GM21619 (cell line): ENCODE results near the gene TMEM87A.
"Not testable (repeated sequence)": the region's sequence is repeated elsewhere in the genome, so short reads cannot be mapped to it uniquely, and the experiment has no call there.

Experiments
- ATAC-seq: cut with Tn5 transposase; IDR thresholded peaks from one replicate; pipeline ENCODE4 v1.9.1; 2021; ENCODE audit not compliant: unreplicated experiment

Gene TMEM87A, protein sequence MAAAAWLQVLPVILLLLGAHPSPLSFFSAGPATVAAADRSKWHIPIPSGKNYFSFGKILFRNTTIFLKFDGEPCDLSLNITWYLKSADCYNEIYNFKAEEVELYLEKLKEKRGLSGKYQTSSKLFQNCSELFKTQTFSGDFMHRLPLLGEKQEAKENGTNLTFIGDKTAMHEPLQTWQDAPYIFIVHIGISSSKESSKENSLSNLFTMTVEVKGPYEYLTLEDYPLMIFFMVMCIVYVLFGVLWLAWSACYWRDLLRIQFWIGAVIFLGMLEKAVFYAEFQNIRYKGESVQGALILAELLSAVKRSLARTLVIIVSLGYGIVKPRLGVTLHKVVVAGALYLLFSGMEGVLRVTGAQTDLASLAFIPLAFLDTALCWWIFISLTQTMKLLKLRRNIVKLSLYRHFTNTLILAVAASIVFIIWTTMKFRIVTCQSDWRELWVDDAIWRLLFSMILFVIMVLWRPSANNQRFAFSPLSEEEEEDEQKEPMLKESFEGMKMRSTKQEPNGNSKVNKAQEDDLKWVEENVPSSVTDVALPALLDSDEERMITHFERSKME

DNA sequence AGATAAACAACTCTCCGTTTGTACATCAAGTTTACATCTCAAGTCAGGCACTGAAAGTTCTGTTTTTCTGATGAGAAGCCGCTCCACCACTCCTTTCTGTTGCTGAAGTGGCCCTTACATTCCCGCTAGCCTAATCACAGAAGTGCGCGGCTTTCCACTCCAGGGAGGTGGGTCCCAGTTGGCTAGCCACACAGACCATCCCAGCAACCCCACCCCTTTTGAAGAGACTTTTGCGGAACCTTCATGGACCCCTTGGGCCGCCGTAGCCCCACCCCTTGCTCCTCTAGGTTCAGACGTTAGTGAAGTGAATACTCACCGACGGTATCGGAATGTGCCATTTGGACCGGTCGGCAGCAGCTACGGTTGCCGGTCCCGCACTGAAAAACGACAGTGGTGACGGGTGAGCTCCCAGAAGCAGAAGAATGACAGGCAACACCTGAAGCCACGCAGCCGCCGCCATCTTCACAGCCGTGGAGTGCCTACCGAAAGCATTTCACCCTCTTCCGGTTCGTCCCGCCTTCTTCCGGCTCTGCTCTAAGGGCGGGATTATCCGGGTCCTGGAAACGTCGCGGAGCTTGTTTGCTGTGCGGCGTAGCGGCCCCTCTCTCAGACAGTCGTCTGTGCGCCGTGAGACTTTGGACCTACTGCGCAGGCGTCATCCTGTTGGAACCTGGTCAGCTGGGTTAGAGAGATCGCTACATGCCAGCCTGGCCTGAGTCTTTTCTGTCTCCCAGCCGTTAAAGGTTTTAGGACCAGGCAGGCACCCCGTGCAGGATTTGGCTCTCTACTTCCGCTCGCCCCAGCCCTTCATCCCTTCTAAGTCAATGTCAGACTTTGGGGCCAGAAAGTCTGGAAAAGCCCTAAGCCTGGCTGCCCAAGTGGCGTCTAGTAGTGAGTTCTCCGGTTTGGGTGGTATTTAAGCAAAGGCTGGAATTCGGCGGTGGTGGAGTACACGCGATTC, at the start of gene TMEM87A, which contains the start of gene GANC:
TMEM87A (minus strand) TSS at position 495 of the 961 bp plus-strand sequence; CDS start at position 460, 35 bp downstream.
GANC (plus strand) TSS at position 263 of the 961 bp plus-strand sequence. CDS start 1,281 bp downstream, outside the sequence.
- ATAC-seq: peak; percentile 86

DNA sequence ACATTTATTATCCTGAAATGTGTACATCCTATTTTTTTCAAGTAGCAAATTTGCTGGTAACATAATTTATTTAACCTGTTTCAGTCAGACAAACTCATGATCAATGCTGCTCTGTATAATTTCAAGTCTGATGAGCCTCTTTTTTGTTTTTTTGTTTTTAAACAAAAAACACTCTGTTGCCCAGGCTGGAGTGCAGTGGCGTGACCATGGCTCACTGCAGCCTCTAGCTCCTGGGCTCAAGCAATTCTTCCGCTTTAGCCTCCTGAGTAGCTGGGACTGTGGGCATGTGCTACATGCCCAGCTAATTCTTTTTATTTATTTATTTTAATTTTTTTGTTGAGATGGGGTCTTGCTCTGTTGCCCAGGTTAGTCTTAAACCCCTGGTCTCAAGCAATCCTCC, 46.0 kb upstream of the TMEM87A start:
- ATAC-seq: no peak

DNA sequence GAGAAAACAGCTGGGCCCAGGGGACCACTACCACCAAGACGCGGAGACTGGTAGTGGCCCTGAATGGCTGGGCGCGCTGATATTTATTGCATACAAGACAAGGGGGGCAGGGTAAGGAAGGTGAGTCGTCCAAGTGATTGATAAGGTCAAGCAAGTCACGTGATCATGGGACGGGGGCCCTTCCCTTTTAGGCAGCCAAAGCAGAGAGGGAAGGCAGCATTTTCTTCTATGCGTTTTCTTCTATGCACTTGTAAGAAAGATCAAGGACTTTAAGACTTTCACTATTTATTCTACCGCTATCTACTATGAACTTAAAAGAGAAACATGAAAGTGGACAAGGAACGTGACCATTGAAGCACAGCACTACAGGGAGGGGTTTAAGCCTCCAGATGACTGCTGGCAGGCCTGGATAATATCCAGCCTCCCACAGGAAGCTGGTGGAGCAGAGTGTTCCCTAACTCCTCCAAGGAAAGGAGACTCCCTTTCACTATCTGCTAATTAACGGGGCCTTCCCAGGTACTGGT, 43.1 kb upstream of the TMEM87A start:
- not testable (repeated sequence) for ATAC-seq

DNA sequence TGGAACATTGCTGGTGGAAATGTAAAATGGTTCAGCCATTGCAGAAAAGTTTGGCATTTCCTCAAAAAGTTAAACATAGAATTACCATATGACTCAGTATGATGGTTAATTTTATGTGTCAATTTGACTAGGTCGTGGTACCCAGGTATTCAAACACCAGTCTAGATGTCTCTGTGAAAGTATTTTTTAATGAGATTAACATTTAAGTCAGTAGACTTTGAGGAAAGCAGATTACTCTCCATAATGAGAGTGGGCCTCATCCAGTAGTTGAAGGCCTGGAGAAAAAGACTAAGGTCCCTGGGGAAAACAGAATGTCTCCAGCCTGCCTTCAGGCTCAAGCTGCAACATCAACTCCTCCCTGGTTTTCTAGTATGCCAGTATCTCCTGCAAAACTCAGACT, 42.3 kb upstream of the TMEM87A start:
- no peak for ATAC-seq

DNA sequence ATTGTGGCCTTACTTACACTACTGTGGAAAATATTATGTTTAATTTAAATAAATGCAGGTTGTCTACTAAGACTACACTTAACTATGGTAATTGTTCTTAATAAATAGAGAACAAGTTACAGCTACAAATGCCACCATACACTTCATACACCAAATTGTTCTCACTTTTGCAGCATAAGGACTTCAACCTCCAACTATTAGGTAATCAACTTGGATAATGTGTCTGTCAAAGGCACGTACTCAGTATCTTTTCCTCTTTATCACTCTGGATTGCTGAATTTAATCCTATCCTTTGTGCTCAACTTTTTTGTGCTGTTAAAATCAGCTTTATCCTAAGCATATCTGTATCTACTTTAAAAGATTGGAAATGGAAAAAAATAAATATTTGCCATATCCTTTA, 41.6 kb upstream of the TMEM87A start:
- no peak for ATAC-seq

DNA sequence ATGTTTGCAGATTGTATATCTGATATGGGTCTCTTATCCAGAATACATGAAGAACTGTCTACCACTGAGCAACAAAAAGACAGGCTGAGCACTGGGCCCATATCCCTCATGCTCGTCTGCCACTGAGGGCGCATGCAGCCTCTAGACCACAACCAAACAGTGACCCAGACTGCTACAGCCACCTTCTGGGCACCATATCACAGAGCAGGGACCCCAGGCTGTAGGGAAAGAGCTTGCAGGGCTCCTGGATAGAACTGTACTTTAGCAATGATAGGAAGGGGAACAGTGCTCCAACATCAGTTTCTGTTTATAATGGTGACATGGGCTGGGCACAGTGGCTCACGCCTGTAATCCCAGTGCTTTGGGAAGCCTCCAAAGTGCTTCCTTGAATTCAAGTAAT, 40.2 kb upstream of the TMEM87A start:
- no peak for ATAC-seq

DNA sequence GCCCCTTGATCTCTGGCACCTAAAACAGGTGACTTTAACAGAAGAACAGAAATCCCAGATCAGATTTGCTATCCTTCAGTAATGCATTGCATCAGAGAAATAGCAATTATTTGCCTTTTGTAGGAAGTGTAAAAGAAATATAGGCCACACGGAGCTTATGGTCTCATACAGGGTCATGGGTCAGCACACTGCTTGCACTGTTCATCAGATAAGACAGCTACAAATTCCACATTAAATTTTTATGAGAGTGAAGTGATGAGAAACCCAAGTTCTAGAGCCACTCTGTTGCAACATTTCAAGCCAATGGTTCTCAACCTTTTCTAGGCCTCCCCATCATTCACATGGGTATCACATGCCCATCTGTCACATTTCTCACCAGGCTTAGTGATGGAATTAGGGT, 33.4 kb upstream of the TMEM87A start:
- ATAC-seq: no peak

DNA sequence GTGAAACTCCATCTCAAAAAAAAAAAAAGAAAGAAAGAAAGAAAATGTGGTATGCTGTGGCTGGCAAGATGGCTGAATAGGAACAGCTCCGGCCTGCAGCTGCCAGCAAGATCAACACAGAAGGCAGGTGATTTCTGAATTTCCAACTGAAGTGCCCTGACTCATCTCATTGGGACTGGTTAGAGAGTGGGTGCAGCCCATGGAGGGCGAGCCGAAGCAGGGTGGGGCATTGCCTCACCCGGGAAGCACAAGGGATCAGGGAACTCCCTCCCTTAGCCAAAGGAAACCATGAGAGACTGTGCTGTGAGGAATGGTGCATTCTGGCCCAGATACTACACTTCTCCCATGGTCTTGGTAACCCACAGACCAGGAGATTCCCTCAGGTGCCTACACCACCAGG, 27.8 kb upstream of the TMEM87A start:
- ATAC-seq: not testable (repeated sequence)

DNA sequence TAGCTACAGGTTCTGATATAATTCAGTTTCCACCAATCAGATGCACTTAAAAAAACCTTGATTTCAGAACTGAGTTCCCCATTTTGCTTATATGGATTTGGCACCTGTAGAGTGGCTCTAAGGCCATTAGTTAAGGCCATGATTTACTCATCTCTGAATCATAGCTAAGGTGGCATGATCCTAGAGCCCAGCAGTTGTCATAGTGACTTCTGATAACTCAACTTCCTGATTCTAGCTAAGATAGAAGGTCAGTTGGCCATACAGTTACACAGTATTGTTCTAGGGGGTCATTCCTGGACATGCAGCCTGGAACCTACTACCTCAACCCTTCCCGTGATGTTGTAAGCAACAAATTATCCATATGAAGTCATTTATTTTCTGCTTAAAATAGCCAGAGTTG, 15.9 kb upstream of the TMEM87A start:
- no peak for ATAC-seq

DNA sequence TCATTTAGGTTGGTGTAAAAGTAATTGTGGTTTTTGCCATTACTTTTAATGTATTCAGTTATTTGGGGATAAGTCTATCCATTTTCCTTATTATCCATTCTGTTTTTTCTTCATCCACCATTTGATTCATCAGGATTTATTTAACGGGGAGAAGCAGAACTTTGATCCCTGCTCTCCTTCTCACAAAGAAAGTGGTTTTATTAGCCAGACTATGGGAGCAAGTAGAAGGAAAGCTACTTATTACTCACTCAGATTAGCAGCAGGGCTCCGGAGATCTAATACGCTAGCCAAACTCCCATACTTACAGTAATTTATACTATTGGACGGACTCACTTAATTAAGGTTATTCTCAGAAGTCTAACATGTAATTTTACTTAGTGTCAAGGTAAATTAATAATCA, 14.7 kb upstream of the TMEM87A start:
- no peak for ATAC-seq

DNA sequence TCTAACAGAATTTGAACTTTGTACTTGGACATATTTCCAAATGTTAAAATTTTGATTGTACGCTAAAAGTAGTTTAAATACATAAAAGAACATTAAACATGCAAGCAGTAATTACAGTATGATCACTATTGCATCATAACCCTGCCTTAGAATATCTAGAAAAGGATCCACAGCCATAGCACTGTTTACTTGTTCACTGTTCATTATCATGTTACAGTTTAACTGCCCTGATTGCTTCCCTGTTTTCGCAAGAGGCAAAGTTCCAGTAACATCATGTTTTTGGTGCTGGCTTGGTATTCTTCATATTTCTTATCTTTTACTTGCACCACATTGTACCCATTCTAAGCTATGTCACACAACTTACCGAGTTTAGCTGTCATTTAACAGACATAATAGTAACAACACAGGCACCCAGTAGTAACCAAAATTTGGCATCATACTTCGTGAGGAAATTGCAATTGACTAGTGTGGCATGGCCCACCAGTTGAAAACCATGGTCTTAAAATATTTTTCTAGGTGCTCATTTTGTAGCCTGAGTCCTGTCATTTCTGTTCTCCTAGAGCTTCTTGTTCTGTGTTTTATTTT, 13.3 kb upstream of the TMEM87A start:
- no peak for ATAC-seq

DNA sequence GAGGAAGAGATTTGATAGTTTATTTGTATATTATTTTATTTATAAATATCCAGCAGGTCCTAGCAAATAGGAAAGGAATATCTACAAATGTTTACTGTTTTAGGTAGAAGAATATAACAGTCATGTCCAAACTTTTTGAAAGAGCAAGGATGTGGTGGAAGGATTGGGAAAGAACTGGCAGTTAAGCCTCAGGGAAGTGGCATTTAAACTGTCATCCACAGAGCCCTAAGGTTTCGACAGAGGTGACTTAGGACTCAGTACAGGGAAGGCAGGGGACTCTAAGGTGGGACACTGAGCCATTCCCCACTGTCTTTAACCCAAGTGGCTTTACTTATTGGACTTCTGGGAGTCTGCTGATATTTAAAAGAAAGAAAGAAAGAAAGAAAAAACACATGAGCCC, 11.8 kb upstream of the TMEM87A start:
- no peak for ATAC-seq

DNA sequence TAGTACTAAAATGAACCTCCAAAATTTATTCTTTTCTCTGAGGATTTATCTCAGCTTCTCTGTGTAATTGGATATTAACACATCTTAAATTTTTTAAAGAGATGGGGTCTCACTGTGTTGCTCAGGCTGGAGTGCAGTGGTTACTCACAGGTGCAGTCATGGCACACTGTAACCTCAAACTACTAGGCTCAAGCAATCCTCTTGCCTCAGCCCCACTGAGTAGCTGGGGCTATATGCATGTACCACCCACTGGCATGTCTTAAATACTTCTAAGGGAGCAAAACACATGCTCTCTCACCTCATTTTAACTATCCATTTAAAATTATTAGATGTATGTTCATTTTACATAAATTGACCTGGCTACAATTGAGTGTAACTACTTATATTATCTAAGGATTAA, 11.3 kb upstream of the TMEM87A start:
- ATAC-seq: no peak

DNA sequence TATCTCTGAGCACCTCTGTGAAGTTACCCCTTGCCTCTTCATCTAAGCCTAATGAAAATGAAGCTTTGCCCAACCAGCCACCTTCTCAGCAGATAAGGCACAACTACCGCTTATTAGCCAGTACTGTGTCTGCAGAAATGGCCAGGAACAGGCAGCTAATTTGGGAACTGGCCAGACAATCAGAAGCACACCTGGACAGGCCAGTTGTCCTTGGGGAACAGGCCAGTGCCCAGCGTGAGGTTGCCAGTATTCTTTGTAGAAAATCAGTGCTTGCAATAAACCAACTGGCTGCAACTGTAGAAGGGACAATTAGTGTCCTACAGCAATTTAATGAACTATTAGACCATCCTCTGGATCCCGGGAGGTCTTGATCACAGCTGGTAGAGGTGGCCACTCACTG, 10.4 kb upstream of the TMEM87A start:
- ATAC-seq: no peak

DNA sequence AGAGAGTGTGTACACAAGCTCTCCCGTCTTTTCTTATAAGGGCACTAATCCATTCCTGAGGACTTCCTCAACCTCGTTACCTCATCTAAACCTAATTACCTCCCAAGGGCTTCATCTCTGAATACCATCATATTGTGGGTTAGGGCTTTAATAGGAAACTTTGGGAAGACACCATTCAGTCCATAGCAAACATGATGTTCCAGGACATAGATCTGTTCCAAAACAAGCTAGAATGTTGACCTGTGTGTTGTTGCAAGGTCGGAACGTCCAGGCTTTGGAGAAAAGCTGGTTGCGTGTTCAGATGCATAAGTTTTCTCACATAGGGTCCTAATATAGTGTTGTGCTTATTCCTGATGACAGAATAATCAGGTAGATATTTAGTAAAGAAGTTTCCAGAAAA, 9.7 kb upstream of the TMEM87A start:
- ATAC-seq: no peak

DNA sequence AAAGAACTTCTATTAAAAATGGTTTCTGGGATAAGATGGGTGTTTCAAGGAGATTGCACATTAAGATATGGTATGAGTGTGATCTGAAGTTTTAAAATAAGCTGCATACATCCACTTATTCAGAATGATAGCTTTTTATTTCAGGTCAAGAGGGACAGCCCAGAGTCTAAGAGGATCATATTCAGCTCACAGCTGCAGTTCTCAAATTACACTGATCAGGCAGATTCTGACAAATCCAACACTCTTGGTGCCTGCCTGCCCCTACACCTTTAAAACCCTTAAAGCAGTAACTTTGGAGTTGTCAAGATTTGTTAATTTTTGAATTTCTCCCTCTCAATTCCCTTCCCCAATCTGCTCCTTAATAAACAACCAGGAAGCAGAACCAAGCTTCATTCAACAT, 9.1 kb upstream of the TMEM87A start:
- ATAC-seq: no peak

DNA sequence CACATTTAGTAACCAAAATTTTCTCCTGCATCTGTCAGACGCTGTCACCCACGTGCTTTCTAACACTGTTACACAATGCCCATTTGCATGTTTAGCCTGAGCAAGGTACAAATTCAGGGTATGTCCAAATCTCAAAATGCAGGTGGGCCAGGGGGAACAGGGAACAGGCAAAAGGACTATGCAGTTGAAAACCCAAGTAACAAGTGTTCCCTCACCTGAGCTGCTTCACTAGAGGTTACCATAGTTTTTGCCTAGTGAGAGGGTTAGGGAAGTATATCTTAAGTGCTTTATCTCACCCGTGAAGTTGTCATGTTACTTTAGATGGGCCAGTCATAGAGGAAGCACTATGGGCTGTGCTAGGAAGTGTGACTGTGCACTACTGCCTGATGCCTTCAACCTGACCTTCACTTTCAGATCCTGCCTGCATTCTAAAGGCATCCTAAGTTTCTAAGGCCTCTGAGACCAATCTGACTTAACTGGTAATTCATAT, 6.0 kb upstream of the TMEM87A start:
- ATAC-seq: no peak

DNA sequence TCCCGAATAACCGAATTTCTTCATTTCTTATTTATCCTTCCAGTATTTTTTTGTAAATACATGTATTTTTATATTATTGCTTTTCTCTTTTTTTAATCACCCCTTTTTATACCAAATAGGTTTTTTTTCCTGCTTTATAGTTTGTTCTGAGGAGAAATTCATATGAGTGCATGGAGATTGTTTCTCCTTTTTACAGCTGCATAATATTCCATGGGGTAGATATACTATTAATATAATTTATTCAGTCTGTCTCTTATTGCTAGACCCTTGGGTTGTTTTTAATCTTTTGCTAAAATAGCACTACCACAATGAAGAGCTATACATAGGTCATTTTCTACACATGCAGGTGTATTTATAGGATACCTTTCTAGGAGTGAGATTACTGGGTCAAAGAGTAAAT, 3.5 kb upstream of the TMEM87A start:
- ATAC-seq: no peak

DNA sequence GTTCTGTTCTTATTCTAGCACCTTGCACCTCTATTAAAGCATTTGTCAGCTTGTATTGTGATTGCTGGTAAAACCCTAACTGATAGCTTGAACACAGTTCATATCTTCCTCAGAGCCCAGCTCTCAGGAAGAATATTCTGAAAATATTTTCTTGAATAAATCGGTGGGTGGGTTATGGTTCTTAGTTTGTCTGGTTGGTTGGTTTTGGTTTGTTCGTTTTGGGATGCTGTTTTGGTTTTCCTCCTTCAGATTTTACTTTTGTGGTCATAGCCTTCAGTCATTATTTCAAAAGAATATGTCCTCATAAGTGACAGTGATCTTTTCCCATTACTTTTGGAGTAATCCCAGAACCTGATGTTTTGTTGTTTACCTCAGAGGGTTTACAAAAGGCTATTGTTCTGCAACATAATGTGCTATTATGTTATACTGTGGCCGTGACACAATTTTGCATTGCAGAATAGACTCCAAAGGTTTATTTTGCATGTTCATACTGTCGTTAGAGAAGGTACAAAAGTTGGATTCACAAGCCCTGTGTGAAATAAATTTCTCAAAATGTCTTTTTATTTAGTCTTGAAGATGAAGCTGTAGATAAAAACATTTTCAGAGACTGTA, 2.7 kb upstream of the TMEM87A start:
- no peak for ATAC-seq

DNA sequence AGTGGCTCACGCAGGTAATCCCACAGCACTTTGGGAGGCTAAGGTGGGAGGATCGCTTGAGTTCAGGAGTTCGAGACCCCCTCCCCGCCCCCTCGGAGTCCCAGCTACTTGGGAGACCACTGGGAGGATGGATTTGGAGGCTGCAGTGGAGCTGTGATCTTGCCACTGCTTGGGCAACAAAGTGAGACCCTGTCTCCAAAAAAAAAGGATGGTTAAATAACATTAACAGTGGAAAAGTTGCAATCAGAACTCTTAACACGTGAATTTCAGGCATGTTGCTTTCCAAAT, 1.4 kb upstream of the TMEM87A start:
- ATAC-seq: no peak
